Fibroblast of skin of right quadriceps (primary cell): ENCODE data around the gene SH3D19.
"Not testable (repeated sequence)": the region's sequence is repeated elsewhere in the genome, so short reads cannot be mapped to it uniquely, and the experiment has no call there.

ENCODE experiments used
- DNase-seq: peaks from one replicate; pipeline ENCODE4 v3.0.0-alpha.2; 2013

The SH3D19 gene

GRCh38 chr4:151142758-151143157 is 182.6 kb downstream of the SH3D19 start:
- DNase-seq, result no peak

GRCh38 chr4:151139814-151140213 is 185.6 kb downstream of the SH3D19 start:
- no peak for DNase-seq

GRCh38 chr4:151136048-151136447 is 189.4 kb downstream of the SH3D19 start:
- DNase-seq, result not testable (repeated sequence)

GRCh38 chr4:151133311-151133710 is 192.1 kb downstream of the SH3D19 start:
- DNase-seq, result no peak

- no peak for DNase-seq
Observed at GRCh38 chr4:151129796-151130195, 195.6 kb downstream of the SH3D19 start.

- peak; percentile 62 for DNase-seq
Observed at GRCh38 chr4:151117371-151117962, 207.9 kb downstream of the SH3D19 start.

- peak; percentile 19 for DNase-seq
Observed at GRCh38 chr4:151114986-151115385, 210.4 kb downstream of the SH3D19 start.

GRCh38 chr4:151114338-151114737 is 211.1 kb downstream of the SH3D19 start:
- DNase-seq, result no peak

- no peak for DNase-seq
Observed at GRCh38 chr4:151110236-151110635, 215.2 kb downstream of the SH3D19 start.

- no peak for DNase-seq
Observed at GRCh38 chr4:151107063-151107462, 218.3 kb downstream of the SH3D19 start.

- no peak for DNase-seq
Observed at GRCh38 chr4:151105454-151106032, 219.9 kb downstream of the SH3D19 start.

- no peak for DNase-seq
Observed at GRCh38 chr4:151104621-151105020, 220.8 kb downstream of the SH3D19 start.

- no peak for DNase-seq
Observed at GRCh38 chr4:151103758-151104157, 221.6 kb downstream of the SH3D19 start.

GRCh38 chr4:151100531-151100930 is 224.9 kb downstream of the SH3D19 start:
- DNase-seq, result no peak

GRCh38 chr4:151099976-151100417 is 225.4 kb downstream of the SH3D19 start:
- peak; percentile 22 for DNase-seq

GRCh38 chr4:151099229-151099975 is 226.0 kb downstream of the SH3D19 start, which contains the start of gene RPS3A:
RPS3A (plus strand) TSS chr4:151099628; CDS start chr4:151099653, 25 bp downstream.
- peak; percentile 98 for DNase-seq

GRCh38 chr4:151098979-151099228 is 226.5 kb downstream of the SH3D19 start:
- no peak for DNase-seq

GRCh38 chr4:151097759-151098158 is 227.6 kb downstream of the SH3D19 start:
- no peak for DNase-seq

- DNase-seq, result no peak
Observed at GRCh38 chr4:151095142-151095541, 230.3 kb downstream of the SH3D19 start.

GRCh38 chr4:151094290-151094751 is 231.1 kb downstream of the SH3D19 start:
- no peak for DNase-seq

GRCh38 chr4:151093203-151093602 is 232.2 kb downstream of the SH3D19 start:
- DNase-seq, result no peak

GRCh38 chr4:151092488-151092887 is 232.9 kb downstream of the SH3D19 start:
- no peak for DNase-seq

- no peak for DNase-seq
Observed at GRCh38 chr4:151091047-151091446, 234.4 kb downstream of the SH3D19 start.

GRCh38 chr4:151087467-151087866 is 237.9 kb downstream of the SH3D19 start:
- no peak for DNase-seq
